ENCODE measurements around the gene ANKRD55. TPM values are rescaled to one million over a fixed set of nuclear protein-coding genes. Genes with fewer than 3 reads are reported as not detected.
A peak's percentile ranks its signal among the peaks of the same experiment; 100 is the strongest.

The ANKRD55 gene
- total and polyA plus RNA-seq, 9 of the 15 experiments (the other 6 are each of a cell fraction or from before 2014, with no cell fraction given), result 3.4 to 10.6 (median 6.5) TPM

DNA sequence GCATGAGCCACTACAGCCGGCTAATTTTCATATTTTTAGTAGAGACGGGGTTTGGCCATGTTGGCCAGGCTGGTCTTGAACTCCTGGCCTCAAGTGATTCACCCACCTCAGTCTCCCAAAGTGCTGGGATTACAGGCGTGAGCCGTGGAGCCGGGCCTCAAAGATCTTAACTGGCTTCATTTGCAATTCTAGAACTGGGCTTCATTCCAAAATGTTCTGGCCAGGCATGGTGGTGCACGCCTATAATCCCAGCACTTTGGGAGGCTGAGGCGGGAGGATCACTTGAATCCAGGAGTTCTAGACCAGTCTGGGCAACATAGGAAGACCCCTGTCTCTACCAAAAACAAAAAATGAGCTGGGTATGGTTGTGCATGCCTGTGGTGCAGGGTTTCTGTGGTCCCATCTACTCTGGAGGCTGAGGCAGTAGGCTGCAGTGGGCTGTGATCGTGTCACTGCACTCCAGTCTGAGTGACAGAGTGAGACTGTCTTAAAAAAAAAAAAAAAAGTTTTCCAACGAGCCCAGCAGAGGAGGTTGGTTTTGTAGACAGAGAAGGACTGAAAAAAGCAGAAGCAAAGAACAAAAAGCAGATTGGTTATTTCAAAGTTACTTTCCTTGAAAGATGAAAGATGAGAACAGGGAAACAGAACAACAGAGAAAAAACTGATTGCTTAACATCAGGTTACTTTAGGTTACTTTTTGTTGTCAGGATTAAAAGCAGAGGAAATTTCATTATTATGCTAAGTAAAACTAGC, 78.2 kb downstream of the ANKRD55 start (continued):
- TF ChIP-seq PATZ1 (CRISPR knock-in tag; IDR thresholded peaks at IDR 0.05; ENCODE audit: borderline replicate concordance), result no peak
- no peak for TF ChIP-seq NFRKB (IDR thresholded peaks at IDR 0.05; ENCODE audit: low read depth)
- TF ChIP-seq NFXL1 (CRISPR knock-in tag; IDR thresholded peaks at IDR 0.05), result no peak
- no peak for TF ChIP-seq CEBPG (CRISPR knock-in tag; IDR thresholded peaks at IDR 0.05)
- peak; percentile 53 to 88; a peak in 3 of 4 replicates for TF ChIP-seq CEBPG (tag; conservative IDR thresholded peaks at IDR 0.05 in 1 of 2, IDR thresholded peaks at IDR 0.05 in 1 of 2)
- no peak for TF ChIP-seq ZBTB7A (IDR thresholded peaks at IDR 0.05; ENCODE audit: borderline replicate concordance, control insufficient read depth, low read depth, low read length)
- TF ChIP-seq ZNF707 (CRISPR knock-in tag; conservative IDR thresholded peaks at IDR 0.05), result no peak
- TF ChIP-seq ZNF384 (IDR thresholded peaks at IDR 0.05; ENCODE audit: low read depth, low read length), result peak; percentile 60
- TF ChIP-seq E2F5 (CRISPR knock-in tag; IDR thresholded peaks at IDR 0.05), result no peak
- no peak for TF ChIP-seq MXI1 (IDR thresholded peaks at IDR 0.05; ENCODE audit: low read depth, low read length)
- TF ChIP-seq ZZZ3 (IDR thresholded peaks at IDR 0.05), result no peak
- TF ChIP-seq SOX6 (IDR thresholded peaks at IDR 0.05), result peak; percentile 16; the same call in 1 of the 2 replicates
- TF ChIP-seq ZNF134 (CRISPR knock-in tag; conservative IDR thresholded peaks at IDR 0.05), result no peak
- TF ChIP-seq, protein P1, sequence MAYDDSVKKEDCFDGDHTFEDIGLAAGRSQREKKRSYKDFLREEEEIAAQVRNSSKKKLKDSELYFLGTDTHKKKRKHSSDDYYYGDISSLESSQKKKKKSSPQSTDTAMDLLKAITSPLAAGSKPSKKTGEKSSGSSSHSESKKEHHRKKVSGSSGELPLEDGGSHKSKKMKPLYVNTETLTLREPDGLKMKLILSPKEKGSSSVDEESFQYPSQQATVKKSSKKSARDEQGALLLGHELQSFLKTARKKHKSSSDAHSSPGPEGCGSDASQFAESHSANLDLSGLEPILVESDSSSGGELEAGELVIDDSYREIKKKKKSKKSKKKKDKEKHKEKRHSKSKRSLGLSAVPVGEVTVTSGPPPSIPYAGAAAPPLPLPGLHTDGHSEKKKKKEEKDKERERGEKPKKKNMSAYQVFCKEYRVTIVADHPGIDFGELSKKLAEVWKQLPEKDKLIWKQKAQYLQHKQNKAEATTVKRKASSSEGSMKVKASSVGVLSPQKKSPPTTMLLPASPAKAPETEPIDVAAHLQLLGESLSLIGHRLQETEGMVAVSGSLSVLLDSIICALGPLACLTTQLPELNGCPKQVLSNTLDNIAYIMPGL (CRISPR knock-in tag; IDR thresholded peaks at IDR 0.05), result no peak
- peak; percentile 24 for TF ChIP-seq MEIS2 (IDR thresholded peaks at IDR 0.05; ENCODE audit: partially characterized antibody)
- no peak for TF ChIP-seq ZSCAN29 (IDR thresholded peaks at IDR 0.05)
- TF ChIP-seq FOXA1 (IDR thresholded peaks at IDR 0.05; ENCODE audit: borderline replicate concordance), result no peak
- no peak for TF ChIP-seq NRF1 (conservative IDR thresholded peaks at IDR 0.05 in 1 of 2, IDR thresholded peaks at IDR 0.05 in 1 of 2)
- TF ChIP-seq DLX4 (CRISPR knock-in tag; IDR thresholded peaks at IDR 0.05), result no peak
- TF ChIP-seq, protein P2, sequence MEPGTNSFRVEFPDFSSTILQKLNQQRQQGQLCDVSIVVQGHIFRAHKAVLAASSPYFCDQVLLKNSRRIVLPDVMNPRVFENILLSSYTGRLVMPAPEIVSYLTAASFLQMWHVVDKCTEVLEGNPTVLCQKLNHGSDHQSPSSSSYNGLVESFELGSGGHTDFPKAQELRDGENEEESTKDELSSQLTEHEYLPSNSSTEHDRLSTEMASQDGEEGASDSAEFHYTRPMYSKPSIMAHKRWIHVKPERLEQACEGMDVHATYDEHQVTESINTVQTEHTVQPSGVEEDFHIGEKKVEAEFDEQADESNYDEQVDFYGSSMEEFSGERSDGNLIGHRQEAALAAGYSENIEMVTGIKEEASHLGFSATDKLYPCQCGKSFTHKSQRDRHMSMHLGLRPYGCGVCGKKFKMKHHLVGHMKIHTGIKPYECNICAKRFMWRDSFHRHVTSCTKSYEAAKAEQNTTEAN (CRISPR knock-in tag; IDR thresholded peaks at IDR 0.05), result no peak

All from K562 (cell line).